K562 (cell line): ENCODE results near the gene C16orf90. TPM values are rescaled to one million over a fixed set of nuclear protein-coding genes. Genes with fewer than 3 reads are reported as not detected.

Experiments used
- ATAC-seq: fragments of 200-7000 bp; cut with Tn5 transposase; 3 replicates; pipeline ENCODE4 v1.9.1; 2020; ENCODE audit warnings: moderate library complexity
- BruUV-seq: library from RNA; stranded (reverse); fragments of 400-500 nt; replicated peaks from 2 replicates; lab custom pipeline; 2021; lab: Mats Ljungman, UMichigan
- CTCF ChIA-PET: fragments of 300-600 bp; formaldehyde crosslinking; extraction: SDS; loops from one replicate; lab custom pipeline; 2021; ENCODE audit warnings: low intra/inter-chr PET ratio; lab: Yijun Ruan, JAX
- POLR2A ChIA-PET: fragments of 300-600, 350-650 bp; sonication (Branson Sonifier 250); formaldehyde crosslinking; extraction: SDS; loops from one replicate; lab custom pipeline; 2021; ENCODE audit warnings: antibody characterized with exemption, inconsistent platforms; lab: Yijun Ruan, JAX
- DNase-seq, 4 experiments: peaks; one replicate each; pipeline versions ENCODE4 v3.0.0 to v3.0.0-alpha.2; 2011 to 2018; ENCODE audit warnings: low spot score in 3 of 4, mixed read lengths in 3 of 4; ENCODE audit errors: extremely low read depth in 1 of 4
- FAIRE-seq: peaks from 2 replicates; lab custom pipeline; 2011; peaks lifted over from hg19 to GRCh38; lab: Jason Lieb, UNC
- H2AFZ ChIP-seq: 2 replicates; pipeline ENCODE4 v1.6.0; 2011; ENCODE audit warnings: low read depth, low read length, control low read depth, inconsistent platforms
- H3K27ac ChIP-seq: fragments of 200-600 bp; 3 replicates; pipeline ENCODE4 v1.8.0; 2011; ENCODE audit warnings: low read depth, mild to moderate bottlenecking, control low read depth, inconsistent platforms, low read length, moderate library complexity, mixed read lengths; ENCODE audit errors: extremely low read depth
- H3K27me3 ChIP-seq, 2 experiments: fragments of 300-600 bp in 1 of 2; 2 replicates in 1 of 2; 3 replicates in 1 of 2; pipeline versions ENCODE4 v1.6.0 to v1.8.0; 2011; ENCODE audit warnings: inconsistent platforms in 2 of 2, low read length in 2 of 2, mild to moderate bottlenecking in 1 of 2, mixed read lengths in 1 of 2, moderate library complexity in 1 of 2; ENCODE audit not compliant: control insufficient read depth in 2 of 2, insufficient read depth in 2 of 2
- H3K36me3 ChIP-seq: fragments of 300-600 bp; 3 replicates; pipeline ENCODE4 v1.8.0; 2011; ENCODE audit warnings: mild to moderate bottlenecking, low read length, inconsistent platforms; ENCODE audit not compliant: control insufficient read depth, insufficient read depth
- H3K4me1 ChIP-seq, 2 experiments: fragments of 200-600 bp in 1 of 2; replicated peaks in 1 of 2; 2 replicates in 1 of 2; 3 replicates in 1 of 2; pipeline versions ENCODE4 v1.5.1 to v1.8.0; 2011; ENCODE audit warnings: inconsistent platforms in 2 of 2, low read length in 2 of 2, mild to moderate bottlenecking in 1 of 2, mixed read lengths in 1 of 2, moderate library complexity in 1 of 2; ENCODE audit not compliant: control insufficient read depth in 2 of 2, insufficient read depth in 2 of 2
- H3K4me2 ChIP-seq: 2 replicates; pipeline ENCODE4 v1.6.1; 2011; ENCODE audit warnings: low read length, control low read depth, inconsistent platforms, mixed read lengths; ENCODE audit not compliant: insufficient read depth
- H3K4me3 ChIP-seq: fragments of 200-600 bp; sonication (generic), shearing (Covaris generic); 2 replicates; pipeline ENCODE4 v1.5.1; 2016; ENCODE audit warnings: control low read depth, inconsistent platforms
- H3K79me2 ChIP-seq: fragments of 200-600 bp; 3 replicates; pipeline ENCODE4 v1.8.0; 2011; ENCODE audit warnings: low read length, inconsistent platforms; ENCODE audit not compliant: control insufficient read depth, insufficient read depth
- H3K9ac ChIP-seq, 2 experiments: 2 replicates each; pipeline versions ENCODE4 v1.6.0 to v1.6.1; 2011; ENCODE audit warnings: low read depth in 2 of 2, low read length in 2 of 2, control low read depth in 1 of 2, inconsistent platforms in 1 of 2, mild to moderate bottlenecking in 1 of 2, mixed read lengths in 1 of 2; ENCODE audit not compliant: insufficient read depth in 1 of 2
- H3K9me1 ChIP-seq: one replicate; pipeline ENCODE4 v1.6.0; 2011; ENCODE audit warnings: inconsistent platforms, mild to moderate bottlenecking, low read length, moderate library complexity; ENCODE audit not compliant: control insufficient read depth, insufficient read depth
- H3K9me3 ChIP-seq: replicated peaks from 2 replicates; pipeline ENCODE4 v1.5.1; 2011; ENCODE audit warnings: low read depth, low read length, inconsistent platforms; ENCODE audit not compliant: control insufficient read depth, insufficient read depth
- H4K20me1 ChIP-seq: replicated peaks from 2 replicates; pipeline ENCODE4 v1.6.1; 2011; ENCODE audit warnings: low read length, inconsistent platforms, mixed read lengths; ENCODE audit not compliant: control insufficient read depth, insufficient read depth
- C11orf30 ChIP-seq: fragments of 450-650 bp; IDR thresholded peaks from 2 replicates; pipeline ENCODE4 v1.6.1; 2016; ENCODE audit warnings: low read depth, mild to moderate bottlenecking
- CCNT2 ChIP-seq: IDR thresholded peaks from 2 replicates; pipeline ENCODE4 v1.6.1; 2011; ENCODE audit warnings: borderline replicate concordance, low read depth, mild to moderate bottlenecking, moderate library complexity, mixed read lengths, low read length; ENCODE audit not compliant: insufficient read length; ENCODE audit errors: extremely low read depth
- ETS2 ChIP-seq: IDR thresholded peaks from 2 replicates; pipeline ENCODE4 v1.6.1; 2016; ENCODE audit warnings: borderline replicate concordance, missing genetic modification characterization, mild to moderate bottlenecking, moderate library complexity, missing compliant biosample characterization; ENCODE audit not compliant: poor library complexity, severe bottlenecking
- GTF2A2 ChIP-seq: IDR thresholded peaks from 2 replicates; pipeline ENCODE4 v1.6.1; 2016; ENCODE audit warnings: mild to moderate bottlenecking, missing genetic modification characterization, missing compliant biosample characterization
- HDAC2 ChIP-seq: fragments of 450-650 bp; IDR thresholded peaks from 2 replicates; pipeline ENCODE4 v1.6.1; 2016; ENCODE audit warnings: mild to moderate bottlenecking
- SMARCB1 ChIP-seq: IDR thresholded peaks from 2 replicates; pipeline ENCODE4 v1.6.1; 2011; ENCODE audit warnings: improper control_type of control experiment, low read depth; ENCODE audit not compliant: insufficient read length
- ZBED1 ChIP-seq: IDR thresholded peaks from 2 replicates; pipeline ENCODE4 v1.6.1; 2014
- ZHX1 ChIP-seq: fragments of 150-350 bp; conservative IDR thresholded peaks from 2 replicates; pipeline ENCODE4 v1.6.1; 2014; ENCODE audit warnings: low read length
- ZNF274 ChIP-seq: IDR thresholded peaks from 2 replicates; pipeline ENCODE4 v1.6.1; 2011; ENCODE audit warnings: low read depth, mild to moderate bottlenecking, low read length, moderate library complexity, borderline replicate concordance
- WGBS: fragments of 100-300 bp; shearing (Covaris generic); methylation state at CpG from one replicate; pipeline ENCODE4 v1.1.6; 2016; ENCODE audit warnings: low coverage, mixed read lengths; ENCODE audit not compliant: insufficient coverage; ENCODE audit errors: missing lambda C conversion rate; 5-methylcytosine and 5-hydroxymethylcytosine counted together
- in situ Hi-C: fragments of 300-500 bp; cut with MboI; formaldehyde crosslinking; loops from 4 replicates; pipeline ENCODE4 v1.15.0; 2018; ENCODE audit warnings: inconsistent platforms, mixed read lengths
- intact Hi-C: fragments of 100-400 bp; cut with micrococcal nuclease; formaldehyde crosslinking; loops from 2 replicates; pipeline ENCODE4 v1.14.2; 2022
- polyA plus RNA-seq, 8 experiments: library from polyadenylated mRNA; depleted of rRNA in 4 of 8; stranded (reverse) in 5 of 8; unstranded in 3 of 8; fragments of >200 nt; fragmentation: Nextera tagmentation in 2 of 8; fragmentation: Illumina TruSeq in 1 of 8; extraction: Ambion mirVana in 2 of 8; extraction: Trizol in 1 of 8; gene quantifications; 2 replicates each; pipeline versions ENCODE4 v1.2.1 to v1.2.3, GENCODE V29; 2011 to 2014; ENCODE audit warnings: inconsistent platforms in 1 of 8, missing spikeins in 1 of 8
- total RNA-seq, 7 experiments: library from RNA; depleted of rRNA in 6 of 7; stranded (reverse); fragments of >200 nt in 6 of 7; fragmentation: Illumina TruSeq in 2 of 7; extraction: Trizol in 2 of 7; gene quantifications; 2 replicates each; pipeline versions ENCODE4 v1.2.1 to v1.2.3, GENCODE V29; 2011 to 2021; ENCODE audit warnings: low replicate concordance in 1 of 7
- TF ChIP-seq, protein P1 (sequence below): sonication (generic); formaldehyde crosslinking; IDR thresholded peaks from 2 replicates; pipeline ENCODE4 v1.8.1; 2022; ENCODE audit warnings: missing genetic modification reagents

The C16orf90 gene
- total and polyA plus RNA-seq, 9 of the 15 experiments (the other 6 are each of a cell fraction or from before 2014, with no cell fraction given): not detected

DNA sequence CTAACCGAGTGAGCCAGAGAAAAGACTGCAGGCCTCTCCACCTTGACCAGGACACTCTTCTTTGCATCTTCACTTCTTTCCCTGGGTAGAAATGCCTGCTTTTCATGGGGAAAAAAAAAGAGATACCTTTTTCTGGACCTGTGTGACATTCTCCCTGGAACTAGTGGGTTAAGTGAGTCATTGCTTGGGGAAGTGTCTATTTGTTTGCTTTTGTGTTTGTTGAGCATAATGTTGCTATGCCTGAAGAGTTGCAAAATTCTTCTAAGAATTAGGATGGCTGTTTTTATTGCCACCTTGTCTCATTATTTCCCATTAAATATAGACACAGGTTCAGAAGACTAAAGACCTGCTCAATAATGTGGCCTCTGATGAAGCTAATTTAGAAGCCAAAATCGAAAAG is 24.3 kb upstream of the C16orf90 start:
- ATAC-seq: no peak
- no peak for FAIRE-seq
- CTCF ChIA-PET: no interaction called here
- no peaks in the 10 kb centered on the region for H3K9me3 ChIP-seq
- H3K4me2 ChIP-seq: no peak overlapping the region
- intact Hi-C loops (no loop called here), in situ Hi-C loops (no loop called here)
- no peak overlapping the region for H2AFZ ChIP-seq
- H3K9ac ChIP-seq: no peak overlapping the region
- H4K20me1 ChIP-seq: no peaks in the 10 kb centered on the region
- H3K4me3 ChIP-seq: no peak overlapping the region
- peaks cover 3 to 4% of the 10 kb centered on the region in 2 experiments; a peak in 2 of 5 replicates for H3K4me1 ChIP-seq
- H3K27ac ChIP-seq: no peak overlapping the region
- DNase-seq: no peak
- H3K36me3 ChIP-seq: peaks cover 8% of the 10 kb centered on the region; the same call in 1 of the 3 replicates
- BruUV-seq: no TSS peak
- H3K27me3 ChIP-seq: no peaks in the 10 kb centered on the region
- H3K9me1 ChIP-seq: no peaks in the 10 kb centered on the region
- 30% methylated on average over 2 of the region's 2 CpGs for WGBS
- H3K79me2 ChIP-seq: no peaks in the 10 kb centered on the region
- POLR2A ChIA-PET: no interaction called here
- no peak for TF ChIP-seq ZBED1
- TF ChIP-seq C11orf30: no peak
- no peak for TF ChIP-seq ETS2
- no peak for TF ChIP-seq ZNF274
- TF ChIP-seq SMARCB1: no peak
- TF ChIP-seq CCNT2: no peak
- TF ChIP-seq GTF2A2: no peak
- no peak for TF ChIP-seq ZHX1
- TF ChIP-seq, protein P1, sequence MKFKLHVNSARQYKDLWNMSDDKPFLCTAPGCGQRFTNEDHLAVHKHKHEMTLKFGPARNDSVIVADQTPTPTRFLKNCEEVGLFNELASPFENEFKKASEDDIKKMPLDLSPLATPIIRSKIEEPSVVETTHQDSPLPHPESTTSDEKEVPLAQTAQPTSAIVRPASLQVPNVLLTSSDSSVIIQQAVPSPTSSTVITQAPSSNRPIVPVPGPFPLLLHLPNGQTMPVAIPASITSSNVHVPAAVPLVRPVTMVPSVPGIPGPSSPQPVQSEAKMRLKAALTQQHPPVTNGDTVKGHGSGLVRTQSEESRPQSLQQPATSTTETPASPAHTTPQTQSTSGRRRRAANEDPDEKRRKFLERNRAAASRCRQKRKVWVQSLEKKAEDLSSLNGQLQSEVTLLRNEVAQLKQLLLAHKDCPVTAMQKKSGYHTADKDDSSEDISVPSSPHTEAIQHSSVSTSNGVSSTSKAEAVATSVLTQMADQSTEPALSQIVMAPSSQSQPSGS (CRISPR knock-in tag): no peak
- no peak for TF ChIP-seq HDAC2
